B cell (primary cell): ENCODE results near the gene UPF1. TPM values are rescaled to one million over a fixed set of nuclear protein-coding genes. Genes with fewer than 3 reads are reported as not detected.

Source experiments
- ATAC-seq: fragments of 200-7000 bp; cut with Tn5 transposase; one replicate; pipeline ENCODE4 v1.10.0; 2021; ENCODE audit warnings: low read depth, mild to moderate bottlenecking, moderate number of reproducible peaks, moderate library complexity
- CTCF ChIA-PET: fragments of 350-600 bp; sonication (Branson Sonifier 250); formaldehyde crosslinking; loops from one replicate; lab custom pipeline; 2021; ENCODE audit warnings: antibody characterized with exemption, inconsistent platforms; lab: Charles Lee
- POLR2A ChIA-PET: fragments of 350-600 bp; sonication (Branson Sonifier 250); formaldehyde crosslinking; loops from one replicate; lab custom pipeline; 2021; ENCODE audit warnings: antibody characterized with exemption; lab: Charles Lee
- DNase-seq: peaks from one replicate; pipeline ENCODE4 v3.0.0; 2013
- H2AFZ ChIP-seq: 2 replicates; pipeline ENCODE4 v1.6.1; 2012; ENCODE audit warnings: mild to moderate bottlenecking, low read depth, low read length; ENCODE audit not compliant: insufficient read depth, poor library complexity, severe bottlenecking
- H3K27ac ChIP-seq, 2 donors: 1 replicate in 1 of 2; 2 replicates in 1 of 2; pipeline ENCODE4 v1.5.1; 2012 to 2013; ENCODE audit warnings: low read length in 2 of 2, mild to moderate bottlenecking in 2 of 2, moderate library complexity in 1 of 2
- H3K27me3 ChIP-seq, 4 experiments: fragments of 200-600 bp in 1 of 4; sonication (generic) in 1 of 4; replicated peaks in 1 of 4; 1 replicate in 2 of 4; 2 replicates in 2 of 4; pipeline versions ENCODE4 v1.6.1 to v1.7.0; 2013 to 2016; ENCODE audit warnings: low read length in 3 of 4, mild to moderate bottlenecking in 2 of 4, mixed read lengths in 1 of 4, moderate library complexity in 1 of 4; ENCODE audit not compliant: insufficient read depth in 4 of 4, control insufficient read depth in 3 of 4; ENCODE audit errors: control extremely low read depth in 1 of 4
- H3K36me3 ChIP-seq, 2 experiments: replicated peaks in 1 of 2; 1 replicate in 1 of 2; 2 replicates in 1 of 2; pipeline versions ENCODE4 v1.6.1 to v1.7.1; 2013; ENCODE audit warnings: low read length in 1 of 2; ENCODE audit not compliant: insufficient read depth in 2 of 2, control insufficient read depth in 1 of 2; ENCODE audit errors: control extremely low read depth in 1 of 2, extremely low read depth in 1 of 2
- H3K4me1 ChIP-seq, 2 donors: fragments of 200-600 bp in 1 of 2; sonication (generic) in 1 of 2; 1 replicate in 1 of 2; 2 replicates in 1 of 2; pipeline versions ENCODE4 v1.5.1 to v1.6.1; 2013 to 2017; ENCODE audit warnings: low read length in 2 of 2; ENCODE audit not compliant: control insufficient read depth in 2 of 2, insufficient read depth in 2 of 2
- H3K4me2 ChIP-seq: replicated peaks from 2 replicates; pipeline ENCODE3; 2012; ENCODE audit warnings: mild to moderate bottlenecking, low read depth, low read length; ENCODE audit not compliant: poor library complexity, severe bottlenecking
- H3K4me3 ChIP-seq, 5 experiments: fragments of 200-600 bp in 1 of 5; sonication (generic) in 1 of 5; 1 replicate in 3 of 5; 2 replicates in 2 of 5; pipeline versions ENCODE4 v1.5.1 to v1.7.0; 2011 to 2016; ENCODE audit warnings: low read length in 4 of 5, mild to moderate bottlenecking in 4 of 5, low read depth in 2 of 5, control low read depth in 1 of 5, moderate library complexity in 1 of 5; ENCODE audit not compliant: insufficient read depth in 1 of 5; ENCODE audit errors: control extremely low read depth in 1 of 5, extremely low read depth in 1 of 5
- H3K79me2 ChIP-seq: fragments of 200-600 bp; sonication (generic); one replicate; pipeline ENCODE4 v1.6.0; 2016; ENCODE audit warnings: low read length; ENCODE audit not compliant: control insufficient read depth, insufficient read depth
- H3K9ac ChIP-seq: fragments of 200-600 bp; sonication (generic); 2 replicates; pipeline ENCODE4 v1.6.1; 2017; ENCODE audit warnings: mild to moderate bottlenecking, low read length, moderate library complexity
- H3K9me3 ChIP-seq, 3 donors: one replicate each; pipeline versions ENCODE4 v1.6.1 to v1.7.1; 2013; ENCODE audit warnings: low read length in 2 of 3; ENCODE audit not compliant: control insufficient read depth in 2 of 3, insufficient read depth in 1 of 3; ENCODE audit errors: control extremely low read depth in 1 of 3
- H4K20me1 ChIP-seq: 2 replicates; pipeline ENCODE4 v1.6.0; 2012; ENCODE audit warnings: mild to moderate bottlenecking, low read length; ENCODE audit not compliant: insufficient read depth, control insufficient read depth, poor library complexity, severe bottlenecking
- H3K27ac Mint-ChIP-seq: one replicate; pipeline ENCODE4 v1.8.0; 2021; ENCODE audit warnings: mixed read lengths
- H3K27me3 Mint-ChIP-seq: one replicate; pipeline ENCODE4 v1.8.0; 2021; ENCODE audit warnings: mixed read lengths
- H3K4me1 Mint-ChIP-seq: one replicate; pipeline ENCODE4 v1.8.0; 2021; ENCODE audit warnings: mixed read lengths
- H3K4me3 Mint-ChIP-seq: one replicate; pipeline ENCODE4 v1.8.0; 2021; ENCODE audit warnings: mixed read lengths
- H3K9me3 Mint-ChIP-seq: one replicate; pipeline ENCODE4 v1.8.0; 2022; ENCODE audit warnings: mixed read lengths; ENCODE audit not compliant: insufficient read depth
- EZH2 ChIP-seq: IDR thresholded peaks from 2 replicates; pipeline ENCODE4 v1.6.1; 2012; ENCODE audit warnings: borderline replicate concordance, low read depth, mild to moderate bottlenecking, moderate library complexity, low read length; ENCODE audit not compliant: insufficient read depth, poor library complexity, severe bottlenecking
- WGBS: methylation state at CpG from one replicate; pipeline ENCODE4 v1.1.5; 2013; ENCODE audit warnings: missing lambda C conversion rate; ENCODE audit not compliant: insufficient coverage; 5-methylcytosine and 5-hydroxymethylcytosine counted together
- intact Hi-C: fragments of 100-400 bp; cut with micrococcal nuclease; formaldehyde crosslinking; loops from one replicate; pipeline ENCODE4 v1.10.0; 2022
- polyA plus RNA-seq: library from polyadenylated mRNA; depleted of rRNA; stranded (reverse); fragments of >200 nt; gene quantifications from 2 replicates; pipeline ENCODE4 v1.2.3, GENCODE V29; 2012
- total RNA-seq, 2 donors: library from RNA; stranded (reverse); fragments of 120-200 nt in 1 of 2; gene quantifications; 1 replicate in 1 of 2; 2 replicates in 1 of 2; pipeline versions ENCODE4 v1.2.3 to v1.2.4, GENCODE V29; 2013 to 2022
- TF ChIP-seq, protein P1 (sequence below): fragments of 200-600 bp; IDR thresholded peaks from one replicate; pipeline ENCODE4 v1.8.0; 2022; ENCODE audit warnings: antibody characterized with exemption, mild to moderate bottlenecking

The UPF1 gene
- total and polyA plus RNA-seq, 2 donors (not counting 1 experiment from before 2014, with no cell fraction given) = 51.9 to 98.6 TPM

DNA sequence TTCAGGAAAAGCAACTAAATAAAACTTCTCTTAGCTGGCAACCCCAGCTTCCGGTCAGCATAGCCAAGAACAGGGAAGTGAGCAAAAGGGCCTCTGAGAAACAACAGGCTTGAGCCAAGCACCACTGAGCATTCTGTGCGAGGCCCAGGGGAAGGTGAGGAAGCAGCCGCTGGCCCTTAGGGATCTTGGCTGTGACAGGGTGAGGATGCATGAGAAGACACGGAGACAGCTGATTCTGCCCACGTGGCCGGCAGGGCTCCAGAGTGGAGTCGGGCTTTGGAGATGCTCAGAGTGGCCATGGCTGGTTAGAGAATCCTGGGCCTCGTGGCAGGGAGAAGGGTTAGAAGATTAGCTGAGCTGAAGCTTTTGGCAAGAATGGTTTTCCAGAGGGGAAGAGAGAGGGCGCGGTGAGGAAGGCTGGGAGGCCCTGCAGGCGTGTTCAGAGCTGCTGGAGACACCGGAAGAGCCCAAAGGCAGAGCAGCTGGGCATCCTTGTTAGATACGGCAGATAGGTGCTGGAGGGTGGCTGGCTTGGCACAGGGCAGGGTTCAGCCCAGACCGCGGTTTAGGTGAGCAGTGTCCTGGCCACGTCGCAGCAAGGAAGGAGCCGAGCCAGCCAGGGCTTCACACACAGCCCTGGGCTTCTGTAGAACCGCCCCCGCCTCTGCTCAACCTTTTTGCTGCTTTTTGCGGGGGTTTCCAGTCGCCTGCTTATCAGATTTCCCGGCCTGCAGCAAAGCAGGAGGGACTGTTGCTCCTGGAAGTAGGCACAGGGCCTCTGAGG, 17.3 kb downstream of the UPF1 start:
- H3K9me3 Mint-ChIP-seq = no peaks in the 10 kb centered on the region
- 72% methylated on average over 23 of the region's 23 CpGs for WGBS
- H3K4me2 ChIP-seq = peak overlapping the region; percentile 38
- H3K36me3 ChIP-seq = peaks cover 0 to 66% of the 10 kb centered on the region in 2 experiments
- H2AFZ ChIP-seq = no peak overlapping the region
- no peak overlapping the region for H3K4me3 ChIP-seq
- no peaks in the 10 kb centered on the region for H3K9me3 ChIP-seq
- ChIA-PET POLR2A (interaction anchor here (0.6 kb wide), 1 partner anchor 13 kb away, joined by 4 read pairs; no protein-coding TSS in a partner anchor), CTCF (interaction anchor here (2.2 to 6.3 kb wide), 8 partner anchors 15 to 399 kb away, joined by 8 to 47 read pairs (median 30); partner anchors contain the start of genes ELL, REX1BD and UPF1)
- TF ChIP-seq EZH2 = no peak
- TF ChIP-seq, protein P1, sequence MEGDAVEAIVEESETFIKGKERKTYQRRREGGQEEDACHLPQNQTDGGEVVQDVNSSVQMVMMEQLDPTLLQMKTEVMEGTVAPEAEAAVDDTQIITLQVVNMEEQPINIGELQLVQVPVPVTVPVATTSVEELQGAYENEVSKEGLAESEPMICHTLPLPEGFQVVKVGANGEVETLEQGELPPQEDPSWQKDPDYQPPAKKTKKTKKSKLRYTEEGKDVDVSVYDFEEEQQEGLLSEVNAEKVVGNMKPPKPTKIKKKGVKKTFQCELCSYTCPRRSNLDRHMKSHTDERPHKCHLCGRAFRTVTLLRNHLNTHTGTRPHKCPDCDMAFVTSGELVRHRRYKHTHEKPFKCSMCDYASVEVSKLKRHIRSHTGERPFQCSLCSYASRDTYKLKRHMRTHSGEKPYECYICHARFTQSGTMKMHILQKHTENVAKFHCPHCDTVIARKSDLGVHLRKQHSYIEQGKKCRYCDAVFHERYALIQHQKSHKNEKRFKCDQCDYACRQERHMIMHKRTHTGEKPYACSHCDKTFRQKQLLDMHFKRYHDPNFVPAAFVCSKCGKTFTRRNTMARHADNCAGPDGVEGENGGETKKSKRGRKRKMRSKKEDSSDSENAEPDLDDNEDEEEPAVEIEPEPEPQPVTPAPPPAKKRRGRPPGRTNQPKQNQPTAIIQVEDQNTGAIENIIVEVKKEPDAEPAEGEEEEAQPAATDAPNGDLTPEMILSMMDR = no peak
- DNase-seq = no peak
- H3K4me1 ChIP-seq = peaks cover 21 to 40% of the 10 kb centered on the region in 2 donors
- H4K20me1 ChIP-seq = peaks cover 89% of the 10 kb centered on the region
- H3K4me1 Mint-ChIP-seq = peaks cover 52% of the 10 kb centered on the region
- H3K27me3 Mint-ChIP-seq = no peaks in the 10 kb centered on the region
- H3K27ac ChIP-seq = peak overlapping the region in 1 of 2 donors; percentile 19
- no peaks in the 10 kb centered on the region for H3K27me3 ChIP-seq
- intact Hi-C loops = loop anchor here (5.0 kb wide), 1 partner anchor 327 kb away; the partner anchor contains the start of gene ELL
- H3K79me2 ChIP-seq = peaks cover 76% of the 10 kb centered on the region
- ATAC-seq = peak; percentile 40
- peak overlapping the region; percentile 17 for H3K9ac ChIP-seq
- peak overlapping the region; percentile 82 for H3K4me3 Mint-ChIP-seq
- H3K27ac Mint-ChIP-seq = peak overlapping the region; percentile 69
